22Rv1 (cell line): ENCODE data around the gene CHPF.
A peak's percentile ranks its signal among the peaks of the same experiment; 100 is the strongest.

Experiments
- H3K27ac ChIP-seq: fragments of 450-650 bp; 2 replicates; pipeline ENCODE4 v1.5.1; 2017
- ZFX ChIP-seq: fragments of 450-650 bp; IDR thresholded peaks from 2 replicates; pipeline ENCODE4 v1.6.1; 2017; ENCODE audit warnings: antibody characterized with exemption, borderline replicate concordance
- TF ChIP-seq, protein P1 (sequence below): fragments of 450-650 bp; IDR thresholded peaks from 2 replicates; pipeline ENCODE4 v1.5.1; 2017; ENCODE audit warnings: mild to moderate bottlenecking

The CHPF gene

DNA sequence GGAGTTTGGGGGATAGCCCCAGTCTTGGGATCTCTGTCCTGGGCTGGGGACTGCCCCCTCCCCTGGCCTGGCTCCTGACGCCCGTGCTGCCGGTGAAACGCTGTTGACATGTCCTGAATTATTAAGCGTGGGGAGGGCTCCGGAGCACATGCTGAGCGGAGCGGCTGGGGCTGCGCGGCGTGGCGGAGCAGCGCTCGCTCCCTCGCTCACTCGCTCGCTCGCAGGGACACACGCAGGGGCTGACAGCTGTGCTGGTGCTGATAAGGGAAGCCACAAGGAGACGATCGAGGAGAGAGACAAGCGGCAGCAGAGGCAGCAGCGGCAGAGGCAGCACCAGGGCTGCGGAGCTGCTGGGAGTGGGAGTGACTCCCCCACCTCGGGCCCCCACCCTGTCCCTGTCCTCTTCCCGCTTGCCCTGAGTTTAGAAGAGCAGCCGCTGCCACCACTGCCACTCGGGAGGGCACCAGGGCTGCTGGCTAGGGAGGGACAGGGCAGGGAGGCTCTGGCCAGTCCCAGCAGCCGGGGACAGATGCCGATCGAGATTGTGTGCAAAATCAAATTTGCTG is 29.3 kb downstream of the CHPF start, which contains the start of gene ASIC4:
TSS of gene ASIC4 (plus strand) at position 287 of the 566 bp plus-strand sequence. CDS start at position 530, 243 bp downstream.
- TF ChIP-seq, protein P1, sequence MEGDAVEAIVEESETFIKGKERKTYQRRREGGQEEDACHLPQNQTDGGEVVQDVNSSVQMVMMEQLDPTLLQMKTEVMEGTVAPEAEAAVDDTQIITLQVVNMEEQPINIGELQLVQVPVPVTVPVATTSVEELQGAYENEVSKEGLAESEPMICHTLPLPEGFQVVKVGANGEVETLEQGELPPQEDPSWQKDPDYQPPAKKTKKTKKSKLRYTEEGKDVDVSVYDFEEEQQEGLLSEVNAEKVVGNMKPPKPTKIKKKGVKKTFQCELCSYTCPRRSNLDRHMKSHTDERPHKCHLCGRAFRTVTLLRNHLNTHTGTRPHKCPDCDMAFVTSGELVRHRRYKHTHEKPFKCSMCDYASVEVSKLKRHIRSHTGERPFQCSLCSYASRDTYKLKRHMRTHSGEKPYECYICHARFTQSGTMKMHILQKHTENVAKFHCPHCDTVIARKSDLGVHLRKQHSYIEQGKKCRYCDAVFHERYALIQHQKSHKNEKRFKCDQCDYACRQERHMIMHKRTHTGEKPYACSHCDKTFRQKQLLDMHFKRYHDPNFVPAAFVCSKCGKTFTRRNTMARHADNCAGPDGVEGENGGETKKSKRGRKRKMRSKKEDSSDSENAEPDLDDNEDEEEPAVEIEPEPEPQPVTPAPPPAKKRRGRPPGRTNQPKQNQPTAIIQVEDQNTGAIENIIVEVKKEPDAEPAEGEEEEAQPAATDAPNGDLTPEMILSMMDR, result no peak
- TF ChIP-seq ZFX, result no peak
- no peak within 1 kb of the TSS for H3K27ac ChIP-seq

DNA sequence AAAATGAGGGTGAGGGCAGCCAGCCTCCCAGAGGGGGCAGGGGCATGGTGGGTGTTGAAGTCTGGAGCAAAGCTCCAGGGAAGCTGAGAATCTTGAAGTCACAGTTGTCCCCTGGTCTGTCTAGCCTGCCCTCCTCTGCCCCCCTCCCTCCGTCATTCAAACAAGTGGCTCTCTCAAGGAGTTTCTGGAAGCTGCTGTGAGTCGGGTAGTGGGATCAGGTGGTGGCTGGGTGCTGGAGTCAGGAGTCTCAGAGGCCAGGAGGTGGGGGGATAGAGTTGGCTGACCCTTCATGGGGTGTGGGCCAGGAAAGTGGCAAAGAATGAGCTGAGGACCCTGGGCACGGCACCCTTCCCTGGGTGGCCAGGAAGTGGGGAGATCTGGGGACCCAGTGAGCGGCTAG is 29.8 kb downstream of the CHPF start:
- no peak overlapping the region for H3K27ac ChIP-seq
- no peak for TF ChIP-seq ZFX
- TF ChIP-seq, protein P1, result no peak

DNA sequence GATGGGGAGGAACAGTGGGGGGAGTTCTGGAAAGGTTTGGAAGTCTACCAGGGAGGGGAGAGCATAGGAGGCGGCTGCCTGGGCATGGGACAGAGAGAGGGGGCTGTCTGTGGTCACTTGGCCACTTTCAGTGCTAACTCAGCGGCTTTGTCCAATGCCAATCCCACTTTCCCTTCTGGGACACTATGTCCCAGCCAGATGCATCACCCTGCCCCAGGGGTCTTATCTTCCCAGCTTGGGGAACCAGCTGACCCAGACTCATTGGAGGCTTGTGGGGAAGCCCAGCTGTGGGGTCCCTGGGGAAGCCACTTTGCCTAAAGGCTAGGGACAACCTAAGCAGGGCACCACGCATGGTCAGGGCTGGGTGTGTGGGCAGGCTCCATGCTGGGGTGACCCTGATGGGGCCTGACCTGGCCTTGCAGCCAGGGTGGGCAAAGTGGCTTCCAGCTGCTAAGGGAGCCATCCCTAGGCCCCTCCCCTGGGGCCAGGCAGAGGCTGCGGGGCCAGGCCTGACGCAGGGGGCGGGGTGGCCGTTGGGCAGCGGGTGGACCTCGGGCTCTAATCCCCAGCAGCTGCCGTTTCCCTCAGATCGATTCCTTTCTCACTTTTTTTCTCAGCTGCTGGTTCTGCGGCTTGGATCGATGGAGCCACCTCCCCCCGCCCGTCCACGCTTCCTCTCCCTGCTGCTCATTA is 30.9 kb downstream of the CHPF start:
- H3K27ac ChIP-seq, result no peak overlapping the region
- TF ChIP-seq, protein P1, result no peak
- no peak for TF ChIP-seq ZFX

DNA sequence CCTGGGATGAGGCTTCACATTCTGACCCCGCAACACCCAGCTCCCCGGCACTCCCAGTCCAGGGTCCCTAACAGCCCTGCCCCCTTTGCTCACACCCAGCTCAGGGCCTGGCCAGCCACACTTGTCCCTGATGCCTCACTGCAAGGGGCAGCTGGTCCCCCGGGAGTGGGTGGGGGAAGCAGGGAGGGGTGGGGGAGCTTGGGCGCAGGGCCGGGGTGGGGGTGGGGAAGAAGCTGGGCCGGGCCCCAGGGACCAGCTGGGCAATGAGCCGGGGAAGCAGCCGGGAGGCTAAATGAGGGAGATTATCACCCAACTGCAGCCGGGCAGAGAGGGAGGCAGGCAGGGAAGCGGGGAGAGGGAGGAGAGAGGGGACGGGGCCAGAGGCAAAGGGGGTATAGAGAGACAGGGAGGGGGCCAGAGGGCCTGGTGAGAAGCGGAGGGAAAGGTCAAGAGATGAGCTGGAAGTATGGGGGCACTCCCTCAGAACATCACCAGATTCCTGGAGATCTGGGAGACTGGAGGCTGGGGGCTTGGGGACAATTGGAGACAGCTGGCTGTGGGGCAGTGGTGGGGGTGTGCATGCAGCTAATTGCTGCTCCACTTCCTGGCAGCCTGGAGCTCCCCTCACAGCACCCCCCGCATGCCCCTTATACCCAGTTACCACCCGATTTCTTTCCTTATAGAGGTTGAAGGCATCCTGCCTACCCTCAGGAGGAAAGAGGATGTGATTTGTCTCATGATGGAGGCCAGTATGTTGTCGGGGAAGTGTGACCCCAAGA is 31.9 kb downstream of the CHPF start:
- TF ChIP-seq ZFX, result no peak
- TF ChIP-seq, protein P1, result no peak
- H3K27ac ChIP-seq, result no peak overlapping the region

DNA sequence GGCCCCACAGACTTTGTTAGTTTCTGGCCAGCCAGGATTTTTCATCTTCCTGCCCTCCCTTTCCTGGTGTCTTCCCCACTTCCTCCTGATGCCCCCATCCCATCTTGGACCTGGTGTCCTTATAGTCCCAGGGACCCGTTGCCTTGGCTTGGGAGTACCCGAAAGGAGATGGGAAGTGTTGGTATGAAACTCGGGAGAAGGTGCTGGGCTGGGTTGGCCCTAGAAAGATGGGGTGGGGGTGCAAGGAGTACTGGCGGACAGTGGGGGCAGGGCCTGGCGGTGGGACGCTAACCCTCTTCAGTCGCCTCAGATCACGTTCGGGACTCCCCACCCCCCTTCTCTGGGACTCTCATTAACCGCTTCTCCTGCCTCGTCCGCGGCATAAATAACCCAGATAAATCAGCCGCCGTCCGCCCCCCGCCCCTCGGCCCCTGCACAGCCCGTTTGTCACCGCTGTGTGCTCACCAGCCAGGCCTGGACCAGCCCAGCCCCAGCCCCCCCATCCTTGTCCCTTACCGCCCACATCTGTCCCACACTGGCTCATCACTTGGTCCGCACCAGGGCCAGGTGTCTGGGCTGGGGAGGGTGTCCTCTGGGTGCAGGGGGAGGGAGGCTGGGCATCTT is 33.0 kb downstream of the CHPF start:
- no peak overlapping the region for H3K27ac ChIP-seq
- TF ChIP-seq, protein P1, result no peak
- TF ChIP-seq ZFX, result no peak

DNA sequence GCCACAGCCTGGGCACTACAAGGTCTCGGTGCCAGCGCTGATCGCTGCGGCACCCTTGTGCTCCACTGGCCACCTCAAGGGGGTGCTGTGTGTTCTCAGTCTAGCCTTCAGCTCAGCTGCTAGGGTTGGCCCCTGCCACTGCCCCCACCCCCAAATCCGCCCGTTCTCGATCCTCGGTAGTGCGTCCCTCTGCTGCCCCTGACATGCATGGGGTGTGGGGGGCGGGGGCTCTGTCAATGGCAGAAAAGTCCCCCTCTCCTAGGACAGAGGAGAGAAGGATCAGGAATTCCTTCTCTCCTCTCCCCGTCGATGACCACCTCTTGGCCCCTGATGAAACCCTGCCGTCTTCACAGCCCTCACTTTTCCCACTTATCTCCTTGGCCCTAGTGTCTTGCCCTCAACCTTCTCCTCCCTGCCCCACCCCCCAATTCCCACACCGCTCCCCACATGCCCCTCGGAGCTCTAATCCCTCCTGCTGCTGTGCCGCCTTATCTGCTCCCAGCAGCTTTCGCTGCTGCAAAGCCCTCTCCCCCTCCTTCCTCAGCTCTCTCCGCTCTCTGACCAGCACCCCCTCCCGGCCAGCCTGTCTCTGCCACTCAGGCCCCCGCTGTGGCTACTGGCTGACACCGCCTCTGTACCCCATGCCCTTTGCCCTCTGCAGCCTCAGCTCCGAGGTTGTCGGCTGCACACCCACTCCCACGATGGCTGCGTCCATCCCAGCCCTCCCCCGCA is 33.7 kb downstream of the CHPF start:
- no peak overlapping the region for H3K27ac ChIP-seq

More for the DNA sequence above, 33.7 kb downstream of the CHPF start:
- TF ChIP-seq, protein P1, result peak; percentile 84
- no peak for TF ChIP-seq ZFX
